Measurements from ENCODE around the gene ESAM. TPM values are rescaled to one million over a fixed set of nuclear protein-coding genes. Genes with fewer than 3 reads are reported as not detected.
A peak's percentile ranks its signal among the peaks of the same experiment; 100 is the strongest.

The ESAM gene
- total RNA-seq, 1 experiment from 2014 or later = 0.92 TPM

GRCh38 chr11:124798991-124799347 lies 36.9 kb upstream of the ESAM start:
- Histone ChIP-seq H3K4ac (ENCODE audit: low read depth, low read length) (no peak overlapping the region), H3K18ac (ENCODE audit: insufficient read length, low read depth, low read length) (peak overlapping the region; percentile 2), H2BK12ac (ENCODE audit: insufficient read length, low read depth, low read length) (no peak overlapping the region), H3K9ac (ENCODE audit: extremely low read depth, insufficient read length, low read length) (peak overlapping the region; percentile 96), H2BK15ac (ENCODE audit: low read depth, low read length) (no peak overlapping the region), H4K91ac (ENCODE audit: insufficient read length, low read depth, low read length) (no peak overlapping the region), H4K5ac (ENCODE audit: insufficient read length, low read depth, low read length) (no peak overlapping the region), H3T11ph (ENCODE audit: low read length) (no peak overlapping the region), H3K14ac (ENCODE audit: insufficient read depth, low read length) (peak overlapping the region; percentile 78; the same call in 1 of the 2 replicates), H4K20me1 (ENCODE audit: control insufficient read depth, insufficient read depth, insufficient read length) (no peaks in the 10 kb centered on the region), H3K56ac (ENCODE audit: insufficient read length, low read depth, low read length) (no peak overlapping the region), H2BK5ac (ENCODE audit: insufficient read length, low read length) (no peak overlapping the region), H3K9me3 (ENCODE audit: control insufficient read depth, low read depth, low read length) (no peaks in the 10 kb centered on the region), H3K23me2 (ENCODE audit: insufficient read length, low read depth, low read length, poor library complexity, severe bottlenecking) (peaks cover 5% of the 10 kb centered on the region), H2AK5ac (ENCODE audit: insufficient read length, low read length) (no peak overlapping the region), H4K8ac (replicated peaks; ENCODE audit: insufficient read length, low read depth, low read length) (no peak overlapping the region), H3K4me1 (ENCODE audit: insufficient read depth, low read length) (peaks cover 2% of the 10 kb centered on the region; the same call in 1 of the 2 replicates), H3K27me3 (ENCODE audit: insufficient read depth, low read length) (no peaks in the 10 kb centered on the region), H3K79me1 (ENCODE audit: insufficient read depth, low read depth, low read length, poor library complexity, severe bottlenecking) (peaks cover 2% of the 10 kb centered on the region), H2AFZ (ENCODE audit: low read length) (no peak overlapping the region), H3K4me2 (ENCODE audit: insufficient read depth, insufficient read length, low read length) (peak overlapping the region; percentile 96), H3K79me2 (ENCODE audit: insufficient read depth, low read length) (peaks cover 29% of the 10 kb centered on the region; the same call in 1 of the 2 replicates), H3K23ac (ENCODE audit: insufficient read length, low read depth, low read length) (no peak overlapping the region), H2BK20ac (ENCODE audit: low read depth, low read length, poor library complexity, severe bottlenecking) (no peak overlapping the region), H2BK120ac (ENCODE audit: low read depth, low read length, poor library complexity, severe bottlenecking) (no peak overlapping the region), H3K27ac (ENCODE audit: insufficient read length, low read depth, low read length) (no peak overlapping the region)
- DNase-seq = no peak
- WGBS (ENCODE audit: extremely low coverage, insufficient read length, low lambda C conversion rate) = no CpG with 5 or more reads among the region's 8 CpGs
- Mint-ChIP-seq H3K36me3 (ENCODE audit: insufficient read depth in 1 of 3, low read depth in 3 of 3) (no peaks in the 10 kb centered on the region), H3K4me1 (peaks cover 29 to 39% of the 10 kb centered on the region in 2 experiments), H3K4me3 (peak overlapping the region; percentile 86 to 87), H3K9me3 (no peaks in the 10 kb centered on the region), H3K27ac (peak overlapping the region; percentile 88 to 98 (median 91); a peak in 6 of 7 replicates), H3K27me3 (ENCODE audit: low read depth) (peaks cover 1% of the 10 kb centered on the region; the same call in 1 of the 2 replicates)
- TF ChIP-seq CTCF (conservative IDR thresholded peaks at IDR 0.05) = no peak

All from H9 (cell line).